ENCODE data around the gene SHOC2.
A peak's percentile ranks its signal among the peaks of the same experiment; 100 is the strongest.

The SHOC2 gene

GRCh38 chr10:110919349-110919931 is at the start of gene SHOC2:
Gene SHOC2 (plus strand): TSS chr10:110919604. CDS start chr10:110964359, 44,755 bp downstream.
- peak; percentile 100 for DNase-seq

GRCh38 chr10:110870823-110871297 is 48.5 kb upstream of the SHOC2 start:
- DNase-seq, result no peak

DNA sequence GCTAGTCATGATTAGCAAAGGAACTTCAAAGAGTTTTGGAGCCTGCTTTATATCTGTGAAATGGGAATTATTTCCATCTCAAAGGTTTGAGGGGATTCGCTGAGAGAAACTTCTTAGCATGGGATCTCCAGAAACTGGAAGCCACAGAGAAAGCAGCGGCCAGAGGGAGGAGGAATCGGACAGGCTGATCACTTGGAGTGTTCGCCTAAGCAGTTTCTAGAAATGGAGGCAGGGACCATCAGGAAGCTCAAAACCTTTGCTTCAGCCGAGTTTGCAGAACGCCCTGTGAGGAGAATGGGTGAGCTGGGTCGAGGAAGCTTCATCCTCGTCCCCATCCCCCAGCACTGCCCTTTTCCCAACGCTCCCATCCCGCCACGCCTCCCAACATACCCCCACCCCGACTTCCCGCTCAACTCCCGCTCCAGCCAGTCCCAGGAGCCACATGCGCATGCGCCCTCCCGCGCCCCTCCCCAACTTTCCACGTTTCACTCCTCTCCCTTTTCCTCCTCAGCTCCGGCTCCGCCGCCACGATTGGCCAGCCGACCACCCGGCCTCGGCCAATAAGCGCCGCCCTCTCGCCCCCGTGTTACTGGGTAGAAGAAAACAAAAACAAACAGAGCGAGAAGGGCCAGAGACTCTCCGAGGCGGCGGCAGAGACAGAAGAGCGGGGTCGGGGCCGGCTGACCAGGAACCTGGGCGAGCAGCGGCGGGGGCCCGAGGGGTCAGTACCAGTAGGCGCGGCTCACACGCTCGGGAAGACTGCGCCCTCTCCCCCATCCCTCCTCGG is 47.9 kb upstream of the SHOC2 start, which contains the start of gene PDCD4:
Gene PDCD4 (plus strand): TSS at position 631 of the 787 bp plus-strand sequence. CDS start 4,100 bp downstream, outside the sequence.
- peak; percentile 94 to 96 for DNase-seq

DNA sequence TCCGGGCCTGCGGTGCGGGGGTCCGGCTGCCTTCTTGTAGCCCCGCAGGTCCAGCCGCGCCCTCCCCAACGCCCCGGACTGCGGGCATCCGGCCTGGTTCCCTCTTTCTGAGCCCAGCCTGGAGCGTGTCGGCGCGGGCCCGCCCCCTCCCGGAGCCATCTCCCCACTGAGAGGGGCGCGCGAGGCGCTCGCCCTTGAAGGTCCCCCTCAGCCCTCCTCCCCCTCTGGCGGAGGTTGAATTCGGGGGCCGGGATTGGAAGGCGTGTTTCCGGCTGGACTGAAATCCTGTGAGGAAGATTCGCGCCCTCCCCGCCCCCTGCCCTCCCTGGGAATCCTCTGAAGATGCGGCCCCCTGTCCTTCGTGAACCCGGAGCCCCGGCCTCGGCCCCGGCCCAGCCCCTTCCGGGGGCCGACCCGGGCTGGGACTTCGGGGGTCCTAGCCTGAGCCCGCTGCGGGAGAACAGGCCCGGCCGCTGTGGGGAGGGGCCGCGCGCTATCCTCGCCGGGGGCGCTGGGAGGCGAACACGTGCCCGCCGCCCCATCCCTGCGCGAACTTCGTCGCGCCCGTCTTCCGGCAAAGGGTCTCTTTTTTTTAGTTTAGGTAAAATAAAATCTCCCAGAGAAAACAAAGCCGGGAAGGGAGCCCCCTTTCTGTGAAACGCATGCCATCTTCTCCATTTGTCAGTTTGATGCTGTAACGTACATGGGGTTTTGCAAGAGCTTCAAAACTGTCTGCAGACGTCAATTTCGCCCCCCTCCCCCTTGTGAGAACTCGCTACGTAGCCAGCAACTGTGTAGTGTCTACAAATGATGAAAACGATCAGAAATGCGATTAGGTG is 47.0 kb upstream of the SHOC2 start:
- peak; percentile 91 to 92 for DNase-seq

DNA sequence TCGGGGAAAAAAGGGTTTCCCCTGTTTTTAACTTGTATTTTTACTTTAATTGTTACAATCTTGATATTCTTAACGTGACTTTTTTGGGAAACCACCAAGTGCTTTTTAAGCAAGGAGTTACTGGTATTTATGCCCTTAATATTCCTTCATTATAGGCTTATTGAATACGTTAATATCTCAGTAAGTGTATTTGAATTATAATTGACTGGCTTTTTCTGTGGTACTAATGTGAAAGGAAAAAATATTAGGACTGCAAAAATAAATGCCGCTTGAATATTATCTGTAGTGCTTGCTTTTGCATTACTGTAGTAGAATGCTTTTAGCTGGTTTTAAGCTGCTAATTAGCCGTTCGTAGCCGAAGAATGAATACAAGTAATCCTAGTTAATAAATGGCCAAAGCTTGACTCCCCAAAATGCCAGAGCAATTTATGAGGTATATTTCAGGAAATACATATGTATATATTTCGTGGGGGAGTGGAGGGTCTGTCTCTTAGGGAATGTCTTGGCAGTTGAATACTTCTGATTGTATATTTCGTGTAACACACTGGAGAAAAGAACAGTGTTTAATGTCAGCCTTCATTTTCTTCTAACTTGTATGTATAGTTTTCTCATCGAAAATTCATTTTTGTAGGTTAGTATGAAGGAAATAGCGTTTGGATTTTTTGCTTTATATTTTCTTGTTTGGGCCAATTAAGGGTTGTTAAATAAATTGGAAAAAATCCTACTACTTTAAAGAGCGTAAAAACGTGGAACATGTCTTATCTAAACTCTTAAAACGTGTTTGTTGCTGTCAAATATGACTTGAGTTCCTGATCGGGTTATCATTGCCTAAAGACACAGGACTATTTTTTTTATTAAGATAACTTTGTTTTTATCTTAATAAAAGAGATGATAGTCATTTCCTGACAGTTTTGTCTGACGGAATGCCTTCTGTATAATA is 46.1 kb upstream of the SHOC2 start:
- no peak for DNase-seq

- no peak for DNase-seq
These were observed 45.5 kb upstream of the SHOC2 start for GRCh38 chr10:110873951-110874350.

GRCh38 chr10:110876000-110876399 is 43.4 kb upstream of the SHOC2 start:
- DNase-seq, result no peak

DNA sequence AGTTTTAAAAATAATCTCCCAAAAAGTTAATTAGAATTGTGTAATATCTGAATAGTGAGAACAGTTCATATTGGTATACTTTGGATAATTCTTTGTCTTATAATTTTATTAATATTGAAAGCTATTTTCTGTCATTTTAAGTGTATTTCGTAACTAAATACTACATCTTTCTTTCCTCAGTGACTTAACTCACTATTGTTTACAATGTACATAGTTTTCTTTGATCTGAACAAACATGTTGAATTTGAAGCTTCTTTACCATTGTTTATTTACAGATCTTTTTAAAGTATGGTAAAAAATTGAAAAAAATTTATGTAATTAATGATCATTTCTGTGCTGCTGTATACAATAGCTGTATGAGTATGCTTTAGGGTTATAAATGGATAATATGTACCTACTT is 42.6 kb upstream of the SHOC2 start:
- no peak for DNase-seq

DNA sequence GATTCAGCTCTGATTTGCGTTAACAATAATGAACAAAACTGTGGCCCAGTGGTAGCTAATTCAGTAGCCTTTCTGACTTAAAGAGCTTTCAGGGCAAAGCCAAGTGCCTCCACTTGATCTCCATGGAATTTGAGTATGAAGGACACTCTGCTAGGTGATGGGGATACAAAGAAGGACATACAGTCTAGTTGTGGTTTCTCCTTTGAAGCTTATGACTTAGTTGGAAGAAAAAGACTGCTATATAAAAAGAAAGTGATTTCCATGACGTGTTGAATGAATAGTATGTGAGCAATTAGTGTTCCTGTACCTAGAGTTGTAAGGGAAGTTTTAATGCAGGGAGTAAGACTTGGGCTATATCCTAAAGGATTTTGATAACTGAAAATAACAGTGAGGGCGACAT is 39.4 kb upstream of the SHOC2 start:
- no peak for DNase-seq

- DNase-seq, result no peak
These were observed 38.2 kb upstream of the SHOC2 start for GRCh38 chr10:110881247-110881646.

GRCh38 chr10:110881905-110882304 is 37.5 kb upstream of the SHOC2 start:
- DNase-seq, result no peak

GRCh38 chr10:110883924-110884323 is 35.5 kb upstream of the SHOC2 start:
- DNase-seq, result no peak

DNA sequence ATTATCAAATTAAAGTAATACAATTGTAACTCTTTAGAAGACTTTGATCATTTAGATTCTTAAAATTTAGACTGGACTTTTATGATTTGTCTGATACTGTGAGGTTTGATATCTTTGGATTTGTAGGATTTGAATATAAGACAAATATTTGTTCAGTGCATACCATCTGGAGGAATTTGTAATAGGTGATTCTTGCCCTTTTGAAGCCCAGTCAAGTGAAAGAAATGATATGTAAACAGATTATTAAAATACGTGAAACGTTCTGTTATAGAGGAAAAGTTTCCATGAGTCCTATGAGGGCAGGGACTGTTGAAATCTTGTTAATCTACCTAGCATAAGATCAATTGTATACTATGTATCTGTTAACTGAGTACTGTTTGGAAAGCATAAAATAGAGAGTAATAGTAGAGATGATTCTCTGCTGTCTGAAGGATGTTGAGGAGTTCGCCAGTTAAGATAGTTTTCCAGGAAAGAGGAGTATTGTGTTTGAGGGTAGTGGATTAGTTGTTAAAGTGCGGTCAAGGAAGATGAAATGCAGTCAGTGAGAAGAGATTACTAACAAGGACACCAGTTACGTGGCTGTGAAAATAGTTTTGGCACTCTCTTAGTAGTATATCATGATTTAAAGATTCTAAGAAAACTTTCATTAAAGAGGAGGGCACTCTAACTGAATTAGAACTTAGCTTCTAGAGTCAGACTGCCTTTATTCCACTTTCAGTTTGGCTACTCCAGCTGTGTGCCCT is 33.3 kb upstream of the SHOC2 start:
- DNase-seq, result no peak

DNA sequence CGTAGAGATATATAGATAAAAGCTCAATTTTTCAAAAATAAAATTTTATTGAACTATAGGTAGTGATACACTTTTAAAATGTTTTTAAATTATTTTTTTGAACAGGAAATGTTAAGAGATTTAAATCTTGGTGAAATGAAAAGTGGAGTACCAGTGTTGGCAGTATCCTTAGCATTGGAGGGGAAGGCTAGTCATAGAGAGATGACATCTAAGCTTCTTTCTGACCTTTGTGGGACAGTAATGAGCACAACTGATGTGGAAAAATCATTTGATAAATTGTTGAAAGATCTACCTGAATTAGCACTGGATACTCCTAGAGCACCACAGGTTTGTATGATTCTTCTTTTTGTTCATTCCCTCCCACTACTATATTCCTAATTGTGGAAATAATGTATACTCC is 31.8 kb upstream of the SHOC2 start:
- no peak for DNase-seq

DNA sequence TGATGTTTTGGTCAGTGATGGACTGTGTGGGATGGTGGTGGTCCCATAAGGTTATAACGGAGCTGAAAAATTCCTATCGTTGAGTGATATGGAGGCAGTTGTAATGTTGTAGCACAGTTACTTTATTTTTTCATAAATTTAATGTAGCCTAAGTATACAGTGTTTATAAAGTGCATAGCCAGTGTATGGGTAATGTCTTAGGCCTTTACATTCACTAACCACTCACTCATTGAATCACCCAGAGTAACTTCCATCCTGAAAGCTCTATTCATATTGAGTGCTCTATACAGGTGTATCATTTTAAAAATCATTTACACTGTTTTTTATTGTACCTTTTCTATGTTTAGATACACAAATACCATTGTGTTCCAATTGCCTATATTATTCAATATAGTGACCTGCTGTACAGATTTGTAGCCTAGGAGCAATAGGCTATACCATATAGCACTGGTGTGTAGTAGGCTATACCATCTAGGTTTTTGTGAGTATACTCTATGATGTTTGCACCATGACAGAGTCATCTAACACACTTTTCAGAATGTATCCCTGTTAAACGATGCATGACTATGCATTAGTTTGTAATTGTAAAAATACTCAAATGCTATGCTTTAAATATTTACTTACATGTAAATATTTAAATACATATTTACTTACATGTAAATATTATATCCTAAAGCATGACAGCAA is 26.7 kb upstream of the SHOC2 start:
- DNase-seq, result no peak

DNA sequence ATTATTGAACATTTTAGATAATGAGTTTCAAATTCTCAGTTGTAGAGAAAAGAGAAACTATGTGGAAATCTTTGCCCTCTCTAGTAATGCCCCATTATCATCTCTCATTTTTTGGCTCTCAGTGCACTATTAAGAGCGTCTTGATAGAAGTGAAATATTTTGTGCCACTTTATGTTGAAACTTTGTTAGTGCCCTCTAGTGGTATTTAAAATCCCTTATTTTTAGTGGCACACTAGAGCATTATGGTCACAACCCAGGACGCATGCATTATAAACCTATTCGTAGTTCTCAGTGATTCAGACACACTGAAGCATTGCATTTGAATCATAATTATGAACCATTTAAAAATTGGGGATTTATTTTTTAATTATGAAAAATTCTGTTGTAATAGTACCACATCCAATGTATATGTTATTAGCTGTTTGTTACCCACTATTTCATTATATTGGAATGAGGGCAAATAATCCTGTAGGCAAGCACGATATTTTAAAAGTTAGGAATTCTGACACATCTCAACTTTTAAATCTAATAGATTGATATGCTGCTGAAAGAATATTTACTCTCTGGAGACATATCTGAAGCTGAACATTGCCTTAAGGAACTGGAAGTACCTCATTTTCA is 25.7 kb upstream of the SHOC2 start:
- DNase-seq, result peak in 1 of 2 donors; percentile 81

DNA sequence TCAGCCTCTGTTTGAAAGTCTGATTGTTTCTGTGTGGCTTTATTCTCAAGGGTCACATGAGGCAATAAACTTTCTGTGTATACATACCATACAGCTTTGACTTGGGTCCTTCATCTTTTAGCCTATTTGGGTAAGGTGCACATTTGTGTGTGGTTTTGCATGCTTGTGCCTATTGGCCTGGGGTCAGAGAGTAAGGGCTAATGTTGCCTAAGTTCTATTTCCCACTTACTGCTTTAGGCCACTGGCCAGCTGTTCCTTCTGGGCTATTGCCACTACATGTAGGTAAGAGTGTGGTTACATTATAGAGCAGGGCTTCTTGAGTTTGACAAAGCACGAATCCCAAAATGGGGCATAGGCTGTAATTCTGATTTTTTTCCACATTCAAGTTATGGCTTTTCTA is 22.2 kb upstream of the SHOC2 start:
- DNase-seq, result no peak

DNA sequence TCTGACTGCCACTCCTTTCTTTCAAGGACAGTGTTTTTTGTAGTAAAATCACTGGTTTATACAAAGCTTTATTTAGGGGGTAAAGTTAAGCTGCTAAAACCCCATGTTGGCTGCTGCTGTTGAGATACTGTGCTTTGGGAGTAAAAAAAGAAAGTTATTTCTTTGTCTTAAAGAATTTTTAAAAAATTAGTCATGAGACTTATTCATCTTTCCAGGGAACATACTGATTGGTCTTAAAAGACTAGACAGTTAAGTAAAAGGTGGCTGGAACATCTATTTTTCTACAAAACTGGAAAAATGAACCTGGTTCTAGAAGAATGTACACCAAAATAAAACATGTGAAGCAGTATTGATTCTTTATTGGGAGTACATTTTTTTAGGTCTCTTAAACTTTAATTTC is 21.0 kb upstream of the SHOC2 start:
- DNase-seq, result no peak

DNA sequence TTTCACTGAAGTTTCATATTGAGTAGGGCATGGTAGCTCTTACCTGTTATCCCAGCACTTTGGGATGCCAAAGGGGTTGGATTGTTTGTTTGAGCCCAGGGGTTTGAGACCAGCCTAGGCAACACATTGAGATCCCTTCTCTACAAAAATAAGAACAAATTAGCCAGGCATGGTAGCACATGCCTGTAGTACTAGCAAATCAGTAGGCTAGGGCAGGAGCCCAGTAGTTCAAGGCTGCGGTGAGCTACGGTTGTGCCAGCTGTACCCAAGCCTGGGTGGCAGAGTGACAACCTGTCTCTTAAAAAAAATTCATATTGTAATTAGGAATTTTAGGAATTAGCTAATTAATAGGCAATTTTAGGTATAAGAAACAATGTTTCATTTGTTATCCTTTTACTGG is 18.4 kb upstream of the SHOC2 start:
- no peak for DNase-seq
